GM18873 (cell line): Measurements from ENCODE around the gene EIF3B.
A peak's percentile ranks its signal among the peaks of the same experiment; 100 is the strongest.
"Not testable (repeated sequence)": the region's sequence is repeated elsewhere in the genome, so short reads cannot be mapped to it uniquely, and the experiment has no call there.

ENCODE experiments used
- ATAC-seq: cut with Tn5 transposase; IDR thresholded peaks from one replicate; pipeline ENCODE4 v1.9.1; 2021; ENCODE audit warnings: mild to moderate bottlenecking, moderate library complexity, moderate number of reproducible peaks; ENCODE audit not compliant: unreplicated experiment, low FRiP score

The EIF3B gene

DNA sequence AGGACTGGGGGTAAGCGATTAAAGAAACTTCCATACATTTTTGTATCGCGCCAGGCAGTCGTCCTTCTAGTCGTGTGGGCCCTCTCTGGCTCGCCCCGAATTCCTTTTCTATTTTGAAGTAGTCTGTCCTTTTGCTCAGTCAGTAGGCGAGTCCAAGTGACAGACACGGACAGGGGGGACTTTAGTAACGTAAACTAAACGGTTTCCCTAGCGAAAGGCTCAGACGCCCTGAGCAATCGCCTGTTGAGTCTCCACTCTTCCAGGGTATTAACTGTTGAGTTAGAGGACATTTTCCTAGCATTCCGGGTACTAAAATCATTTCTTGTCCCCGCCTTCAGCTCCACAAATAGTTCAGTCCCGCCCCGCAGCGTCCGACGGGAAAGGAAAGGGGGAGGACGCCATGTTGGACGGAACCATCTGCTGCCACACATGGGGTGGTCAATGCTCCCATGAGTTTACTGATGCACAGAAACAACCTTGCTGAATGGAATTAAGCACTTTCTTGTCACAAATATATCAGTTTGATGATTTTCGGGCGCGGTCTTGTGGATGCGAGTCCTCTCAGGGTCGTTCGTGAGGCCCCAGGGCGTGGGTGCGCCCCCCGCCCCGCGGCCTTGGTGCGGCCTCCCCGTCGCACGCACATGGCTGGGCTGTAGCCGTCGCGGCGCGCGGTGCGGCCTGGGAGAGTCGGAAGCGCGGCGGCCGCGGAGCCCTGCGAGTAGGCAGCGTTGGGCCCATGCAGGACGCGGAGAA is at the start of gene EIF3B:
TSS of gene EIF3B (plus strand) at position 642 of the 753 bp plus-strand sequence. CDS start at position 737, 95 bp downstream.
- ATAC-seq = peak; percentile 72

GRCh38 chr7:2305258-2305657 is 49.4 kb upstream of the EIF3B start:
- ATAC-seq = not testable (repeated sequence)

GRCh38 chr7:2306688-2307087 is 47.9 kb upstream of the EIF3B start:
- no peak for ATAC-seq

DNA sequence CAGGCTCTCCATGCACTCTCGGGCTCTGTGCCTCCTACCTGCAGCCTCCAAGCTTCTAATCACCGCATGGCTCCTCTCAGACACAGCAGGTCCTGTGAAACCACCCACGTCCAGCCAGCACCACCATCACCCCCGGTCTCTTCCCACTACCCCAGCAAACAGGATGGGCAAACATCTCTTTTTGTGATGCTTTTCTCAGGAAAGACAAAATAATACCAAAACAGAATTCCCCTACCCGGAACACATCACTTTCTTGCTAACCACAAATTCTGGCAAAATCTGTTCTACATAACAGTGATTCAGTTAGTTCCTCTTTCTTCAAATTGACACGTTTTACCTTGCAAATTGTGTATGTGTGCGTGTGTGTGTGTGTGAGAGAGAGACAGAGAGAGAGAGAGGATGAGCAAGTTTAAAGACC is 46.9 kb upstream of the EIF3B start:
- ATAC-seq = no peak

GRCh38 chr7:2309889-2310331 is 44.7 kb upstream of the EIF3B start:
- ATAC-seq = no peak

DNA sequence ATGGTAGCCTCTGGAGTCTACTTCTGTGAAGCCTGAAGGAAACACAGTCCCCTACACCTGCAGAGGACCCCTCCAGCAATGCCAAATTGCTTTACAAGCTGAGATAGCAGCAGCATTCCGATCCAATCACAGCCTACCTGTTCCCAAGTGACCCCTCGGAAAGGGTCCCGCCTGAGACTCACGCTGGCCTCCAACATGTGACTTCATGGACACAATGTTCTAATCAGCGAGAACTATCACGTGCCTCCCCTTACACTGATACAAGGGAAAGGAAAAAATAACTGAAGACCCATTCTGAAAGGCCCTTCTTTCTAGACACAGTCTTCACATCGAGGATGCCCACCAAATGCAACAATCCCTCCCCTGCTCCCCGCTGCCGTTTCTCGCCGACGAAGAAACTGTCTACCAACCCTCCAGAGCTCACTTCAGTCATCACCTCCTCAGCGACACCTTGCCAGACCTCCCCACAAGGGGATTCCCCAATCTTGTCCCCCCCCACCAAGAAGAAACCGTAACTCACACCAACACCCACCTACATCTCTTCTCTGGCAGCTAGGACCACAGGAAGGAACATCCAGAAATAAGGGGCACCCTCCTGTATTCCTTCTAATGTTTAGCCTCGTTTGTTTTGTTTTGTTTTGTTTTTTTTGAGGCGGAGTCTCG is 42.2 kb upstream of the EIF3B start:
- ATAC-seq = no peak

- peak; percentile 8 for ATAC-seq
Observed at GRCh38 chr7:2313450-2314208, 41.0 kb upstream of the EIF3B start.

- ATAC-seq = peak; percentile 61
Observed at GRCh38 chr7:2314209-2314955, 40.2 kb upstream of the EIF3B start, which contains the start of gene SNX8. Gene SNX8 (minus strand): TSS chr7:2314441. CDS start chr7:2314421, 20 bp downstream.

GRCh38 chr7:2314956-2315530 is 39.6 kb upstream of the EIF3B start:
- ATAC-seq = not testable (repeated sequence)

DNA sequence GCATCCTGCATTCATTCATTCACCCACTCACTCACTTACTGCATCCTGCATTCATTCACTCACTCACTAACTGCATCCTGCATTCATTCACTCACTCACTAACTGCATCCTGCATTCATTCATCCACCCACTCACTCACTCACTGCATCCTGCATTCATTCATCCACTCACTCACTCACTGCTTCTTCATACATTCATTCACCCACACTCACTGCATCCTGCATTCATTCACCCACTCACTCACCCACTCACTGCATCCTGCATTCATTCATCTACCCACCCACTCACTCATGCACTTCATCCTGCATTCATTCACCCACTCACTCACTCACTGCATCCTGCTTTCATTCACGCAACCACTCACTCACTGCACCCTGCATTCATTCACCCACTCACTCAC is 38.8 kb upstream of the EIF3B start:
- no peak for ATAC-seq

DNA sequence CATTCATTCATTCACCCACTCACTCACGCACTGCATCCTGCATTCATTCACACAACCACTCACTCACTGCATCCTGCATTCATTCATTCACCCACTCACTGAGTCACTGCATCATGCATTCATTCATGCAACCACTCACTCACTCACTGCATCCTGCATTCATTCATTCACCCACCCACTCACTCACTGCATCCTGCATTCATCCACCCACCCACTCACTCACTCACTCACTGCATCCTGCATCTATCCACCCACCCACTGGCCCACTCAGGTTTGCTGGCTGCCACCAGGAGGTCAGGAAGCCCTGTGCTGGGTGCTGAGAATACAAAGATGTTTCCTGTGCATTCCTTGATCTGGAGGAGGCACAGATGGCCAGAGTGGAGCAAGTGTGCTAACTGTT is 38.0 kb upstream of the EIF3B start:
- ATAC-seq = no peak

GRCh38 chr7:2317556-2318293 is 36.9 kb upstream of the EIF3B start:
- ATAC-seq = no peak

DNA sequence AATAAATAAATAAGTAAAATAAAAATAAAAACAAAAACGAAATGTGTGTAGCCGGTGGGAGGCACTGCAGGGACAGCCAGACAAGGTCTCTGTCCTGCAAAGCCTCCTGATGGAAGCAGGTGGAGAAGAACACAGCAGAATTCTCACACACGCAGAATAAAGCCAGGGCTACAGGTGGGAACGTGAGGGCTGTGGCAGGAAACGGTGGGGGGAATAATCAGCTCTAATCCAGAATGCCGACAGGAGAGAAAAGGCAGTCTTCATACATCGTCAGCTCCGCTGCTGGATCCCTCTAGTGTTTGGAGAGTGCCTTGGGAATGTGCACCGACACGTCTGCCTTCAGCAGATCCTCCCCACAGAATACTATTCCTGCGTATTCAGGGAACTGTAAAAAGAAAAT is 33.6 kb upstream of the EIF3B start:
- ATAC-seq = no peak

GRCh38 chr7:2325162-2325561 is 29.5 kb upstream of the EIF3B start:
- ATAC-seq = no peak

GRCh38 chr7:2326951-2327350 is 27.7 kb upstream of the EIF3B start:
- no peak for ATAC-seq

- no peak for ATAC-seq
Observed at GRCh38 chr7:2330493-2330892, 24.1 kb upstream of the EIF3B start.

DNA sequence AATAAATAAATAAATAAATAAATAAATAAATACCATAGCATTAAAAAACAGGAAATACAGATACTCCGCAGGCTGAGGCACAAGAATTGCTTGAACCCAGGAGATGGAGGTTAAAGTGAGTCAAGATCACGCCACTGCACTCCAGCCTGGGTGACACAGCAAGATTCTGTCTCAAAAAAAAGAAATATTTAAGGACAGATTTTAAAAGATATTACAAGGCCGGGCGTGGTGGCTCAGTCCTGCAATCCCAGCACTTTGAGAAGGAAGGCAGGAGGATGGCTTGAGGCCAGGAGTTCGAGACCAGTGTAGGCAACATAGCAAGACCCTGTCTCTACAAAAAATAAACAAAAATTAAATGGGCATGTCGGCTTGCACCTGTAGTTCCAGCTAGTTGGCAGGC is 22.9 kb upstream of the EIF3B start:
- no peak for ATAC-seq

DNA sequence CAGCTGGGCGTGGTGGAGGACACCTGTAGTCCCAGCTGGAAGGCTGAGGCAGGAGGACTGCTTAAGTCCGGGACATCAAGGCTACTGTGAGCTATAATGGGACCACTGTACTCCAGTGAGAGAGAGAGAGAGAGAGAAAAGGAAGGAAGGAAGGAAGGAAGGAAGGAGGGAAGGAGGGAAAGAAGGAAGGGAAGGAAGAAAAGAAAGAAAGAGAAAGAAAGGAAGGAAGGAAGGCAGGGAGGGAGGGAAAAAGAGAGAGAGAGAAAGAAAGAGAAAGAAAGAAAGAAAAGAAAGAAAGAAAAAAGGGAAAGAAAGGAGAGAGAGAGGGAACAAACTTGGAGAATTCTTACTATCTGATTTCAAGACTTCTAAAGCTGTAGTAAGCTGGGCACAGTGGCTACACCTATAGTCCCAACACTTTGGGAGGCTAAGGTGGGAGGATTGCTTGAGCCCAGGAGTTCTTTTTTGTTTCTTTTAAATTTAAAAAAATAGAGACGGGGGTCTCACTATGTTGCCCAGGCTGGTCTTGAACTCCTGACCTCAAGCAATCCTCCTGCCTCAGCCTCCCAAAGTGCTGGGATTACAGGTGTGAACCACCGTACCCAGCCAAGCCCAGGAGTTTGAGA is 21.9 kb upstream of the EIF3B start:
- ATAC-seq = not testable (repeated sequence)
